HG03280 (cell line): ENCODE results near the gene URAD.

Experiments
- ATAC-seq: cut with Tn5 transposase; IDR thresholded peaks from one replicate; pipeline ENCODE4 v1.9.1; 2021; ENCODE audit warnings: mild to moderate bottlenecking, moderate library complexity; ENCODE audit not compliant: unreplicated experiment

The URAD gene

GRCh38 chr13:28001049-28001448, 12.6 kb upstream of the URAD start:
- ATAC-seq, result no peak

DNA sequence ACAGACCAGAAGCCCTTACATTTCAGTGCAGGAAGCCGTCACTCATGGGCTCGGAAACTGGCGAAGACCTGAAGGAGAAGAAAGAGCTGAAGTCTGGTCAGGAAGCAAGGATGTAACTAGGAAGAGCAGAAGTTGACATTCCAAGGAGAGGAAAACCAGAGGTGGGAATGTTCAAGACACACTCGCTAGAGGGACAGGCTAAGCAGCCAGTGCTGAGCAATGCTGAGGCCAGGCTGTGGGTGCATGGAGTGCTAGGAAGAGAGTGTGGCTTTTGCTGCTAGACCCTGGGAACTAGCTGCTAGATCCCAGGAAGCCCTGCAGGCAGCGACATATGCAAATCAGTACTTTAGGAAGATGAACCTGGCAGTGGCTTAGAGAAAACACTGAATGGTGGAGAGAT, 12.1 kb upstream of the URAD start:
- ATAC-seq, result no peak

GRCh38 chr13:27997904-27998522, 9.5 kb upstream of the URAD start:
- no peak for ATAC-seq

DNA sequence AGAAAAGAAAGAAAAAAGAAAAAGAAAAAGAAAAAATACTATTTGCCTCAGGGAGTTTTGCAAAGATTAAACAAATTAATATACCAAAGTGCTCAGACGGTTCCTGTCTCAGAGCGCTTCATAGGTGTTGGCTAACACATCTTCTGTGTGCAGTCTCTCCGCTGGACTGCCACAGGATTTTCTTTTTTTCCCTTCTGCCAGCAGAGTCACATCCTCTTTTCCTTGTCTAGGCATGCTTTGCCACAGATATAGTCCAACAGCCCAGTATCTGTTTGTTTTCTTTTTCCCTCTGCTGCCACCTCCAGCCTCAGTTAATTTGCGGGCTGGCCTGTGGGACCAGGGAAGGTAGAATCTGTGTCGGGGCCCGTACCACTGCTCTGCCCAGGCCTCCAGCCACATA, 3.4 kb upstream of the URAD start:
- no peak for ATAC-seq

DNA sequence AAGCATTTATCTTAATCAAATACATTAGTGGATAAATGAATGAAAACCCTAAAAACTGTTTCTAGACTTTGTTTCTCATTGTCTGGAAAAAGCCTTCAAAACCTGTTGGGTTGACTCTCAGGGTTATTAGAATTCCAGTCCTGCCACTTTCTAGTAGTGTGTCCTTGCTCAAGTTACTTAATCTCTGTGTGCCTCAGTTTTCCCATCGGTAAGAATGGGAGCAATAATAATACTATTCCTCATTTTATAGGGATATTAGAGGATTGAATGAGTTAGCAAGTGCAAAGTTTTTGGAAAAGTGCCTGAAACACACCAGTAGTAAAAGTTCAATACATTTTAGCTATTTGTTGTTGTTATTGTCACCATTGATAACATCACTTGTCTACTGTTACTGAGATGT, 2.9 kb downstream of the URAD start:
- ATAC-seq, result no peak

- no peak for ATAC-seq
These were observed 6.1 kb downstream of the URAD start for GRCh38 chr13:27982361-27982760.

DNA sequence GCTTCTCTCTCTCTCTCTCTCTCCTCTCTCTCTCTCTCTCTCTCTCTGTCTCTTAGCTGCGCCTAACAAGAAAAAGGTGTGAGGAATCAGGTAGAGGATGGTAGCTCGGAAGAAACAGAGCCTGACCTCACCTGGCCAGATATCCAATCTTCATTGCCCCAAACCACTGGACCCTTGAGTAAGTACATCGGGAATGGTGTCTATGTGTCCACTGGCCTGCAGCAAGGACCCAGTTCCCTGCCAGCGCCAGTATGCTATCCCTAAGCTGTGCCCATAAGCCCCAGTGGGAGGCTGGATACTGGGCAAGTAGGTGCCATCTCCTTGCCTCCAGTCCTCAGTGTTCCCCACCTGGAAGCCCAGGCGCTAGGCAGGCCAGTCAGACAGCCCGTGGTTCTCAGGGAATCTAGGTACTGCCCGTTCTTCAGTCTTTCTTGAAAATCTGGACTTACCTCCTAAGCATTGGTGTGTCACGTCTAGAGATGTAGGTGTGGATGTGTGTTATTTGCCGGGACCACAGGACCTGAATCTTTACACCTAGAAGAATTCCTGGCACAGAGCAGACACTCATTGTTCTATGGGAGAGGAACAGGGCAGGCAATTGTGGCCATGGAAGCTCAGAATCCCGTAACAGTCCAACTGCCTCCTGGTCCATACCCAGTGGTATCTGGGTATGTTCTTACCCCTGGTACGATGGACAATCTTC, 7.3 kb downstream of the URAD start:
- ATAC-seq, result no peak

GRCh38 chr13:27980280-27980998, 8.1 kb downstream of the URAD start:
- no peak for ATAC-seq

DNA sequence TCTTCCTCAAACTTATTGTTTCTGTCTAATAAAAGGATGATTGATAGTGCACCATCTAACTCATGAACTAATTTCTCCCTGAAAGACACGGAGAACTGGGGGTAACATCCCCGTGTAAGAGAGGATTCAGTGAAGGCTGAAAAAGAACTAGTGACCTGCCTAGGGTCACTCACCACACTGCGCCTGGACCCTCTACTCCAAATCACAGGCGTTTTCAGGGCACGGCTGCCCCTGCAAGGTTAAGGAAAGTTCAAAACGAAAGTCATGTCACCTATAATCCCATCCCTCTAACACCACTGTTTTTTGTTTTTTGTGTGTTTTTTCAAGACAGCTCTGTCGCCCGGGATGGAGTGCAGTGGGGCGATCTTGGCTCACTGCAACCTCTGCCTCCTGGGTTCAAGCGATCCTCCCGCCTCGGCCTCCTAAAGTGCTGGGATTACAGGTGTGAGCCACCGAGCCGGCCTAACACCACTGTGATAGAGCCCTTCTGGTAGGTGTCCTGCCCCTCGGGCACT, 8.7 kb downstream of the URAD start:
- ATAC-seq, result no peak

- ATAC-seq, result no peak
These were observed 9.4 kb downstream of the URAD start for GRCh38 chr13:27979001-27979643.

- ATAC-seq, result no peak
These were observed 10.1 kb downstream of the URAD start for GRCh38 chr13:27978301-27978968.

DNA sequence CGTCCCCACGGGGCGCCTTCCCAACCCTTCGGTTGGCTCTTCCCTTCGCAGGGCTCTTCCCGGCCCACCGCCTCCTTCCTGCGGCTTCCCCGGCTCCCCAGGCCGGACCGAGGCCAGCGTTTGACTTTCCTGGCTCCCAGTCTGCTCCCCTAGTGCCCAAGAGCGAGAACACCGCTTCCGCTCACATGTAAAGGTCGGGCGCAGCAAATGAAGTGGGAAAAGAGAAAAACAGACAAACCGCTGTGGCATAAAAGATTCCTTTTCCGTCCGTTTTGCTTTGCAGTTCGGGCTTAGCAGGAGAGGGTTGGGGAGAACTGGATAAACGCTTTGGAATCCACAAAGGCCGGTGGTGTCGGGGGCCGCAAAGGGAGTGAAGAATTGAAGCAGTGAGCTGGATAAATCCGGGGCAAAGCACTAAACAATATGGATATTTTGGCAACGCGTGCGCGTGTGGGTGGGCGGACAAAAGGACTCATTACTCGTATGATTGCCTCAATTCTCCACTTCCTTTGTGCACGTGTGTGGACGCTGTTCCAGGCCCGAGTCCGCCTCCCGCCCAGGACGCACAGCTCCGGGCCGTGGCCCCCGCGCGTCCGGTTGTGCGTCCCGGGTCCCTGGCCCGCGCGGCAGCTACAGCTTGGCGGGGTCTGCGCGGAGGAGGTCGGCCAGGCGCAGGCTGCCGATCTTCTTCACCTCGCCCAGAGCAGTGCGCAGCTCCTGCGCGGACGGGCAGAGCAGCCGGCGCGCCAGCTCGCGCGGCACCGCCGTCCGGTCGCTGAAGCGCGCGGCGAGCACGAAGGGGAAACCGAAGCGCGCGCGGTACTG, 10.8 kb downstream of the URAD start:
- ATAC-seq, result no peak

- ATAC-seq, result no peak
These were observed 12.0 kb downstream of the URAD start for GRCh38 chr13:27976362-27977091.

- ATAC-seq, result no peak
These were observed 12.7 kb downstream of the URAD start for GRCh38 chr13:27975564-27976361.

DNA sequence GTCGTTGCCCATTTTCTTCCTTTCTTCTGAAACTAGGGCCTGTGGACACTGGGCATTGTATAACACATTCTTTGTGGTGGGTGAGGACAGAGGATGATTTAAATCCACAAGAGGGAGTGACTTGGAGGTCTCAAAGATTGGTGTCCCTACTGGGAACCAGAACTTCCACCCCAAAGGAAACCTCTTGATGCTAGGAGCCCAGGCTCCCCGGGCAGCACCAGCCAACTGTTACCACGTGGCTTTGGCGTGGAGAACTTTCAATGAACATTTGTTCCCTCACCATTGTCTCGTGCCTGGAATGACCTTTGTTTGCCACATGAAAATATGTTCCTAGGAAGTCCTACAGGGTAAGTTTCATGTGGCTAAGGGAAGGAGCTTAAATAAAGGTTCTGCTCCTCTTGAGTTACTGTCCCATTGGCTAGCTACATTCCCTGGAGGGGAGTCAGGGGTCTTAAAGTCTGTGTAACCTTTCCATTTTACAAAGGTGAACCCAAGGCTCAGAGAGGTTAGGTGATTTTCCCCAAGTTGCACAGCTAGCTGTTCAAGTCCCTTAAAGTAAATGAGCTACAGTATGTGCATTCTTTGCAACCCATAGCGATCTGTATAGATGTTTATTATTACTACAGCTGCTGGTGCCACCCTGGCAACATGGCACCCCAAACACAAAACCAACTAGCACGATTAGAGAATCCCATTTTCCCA, 14.4 kb downstream of the URAD start:
- no peak for ATAC-seq

DNA sequence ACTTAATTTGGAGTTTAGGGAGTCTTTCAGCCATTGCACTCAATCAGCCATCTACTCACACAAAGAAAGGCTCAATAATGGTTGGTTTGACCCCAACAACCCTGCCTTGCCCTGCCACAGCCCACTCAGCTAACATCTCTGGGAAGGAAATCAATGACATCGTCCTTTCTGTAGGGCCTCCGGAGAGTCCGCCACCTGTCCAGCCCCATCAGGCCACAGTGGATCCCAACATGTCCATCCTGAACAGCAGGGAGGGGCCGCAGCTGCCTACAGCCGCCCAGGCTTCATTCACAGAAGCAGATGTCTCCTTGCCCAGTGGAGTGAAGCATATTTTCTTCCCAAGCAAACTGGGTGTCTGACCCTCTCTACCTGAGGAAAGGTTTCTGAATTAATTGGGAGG, 15.2 kb downstream of the URAD start:
- ATAC-seq, result no peak

GRCh38 chr13:27972478-27972820, 16.0 kb downstream of the URAD start:
- ATAC-seq, result no peak
